ENCODE results near the gene DNAJB12.
"Not testable (repeated sequence)": the region's sequence is repeated elsewhere in the genome, so short reads cannot be mapped to it uniquely, and the experiment has no call there.

Gene DNAJB12

GRCh38 chr10:72354356-72355213, at the start of gene DNAJB12:
DNAJB12 (minus strand) TSS chr10:72354919; CDS start chr10:72354897, 22 bp downstream.
- TF ChIP-seq ZNF274 (IDR thresholded peaks at IDR 0.05; ENCODE audit: low read depth, low read length) = no peak
- H3K4me3 ChIP-seq (ENCODE audit: low read length) = peak within 1 kb of the TSS; percentile 79

GRCh38 chr10:72395581-72395980, 40.9 kb upstream of the DNAJB12 start:
- H3K4me3 ChIP-seq (ENCODE audit: low read length) = not testable (repeated sequence)

GRCh38 chr10:72392571-72392970, 37.9 kb upstream of the DNAJB12 start:
- TF ChIP-seq ZNF274 (IDR thresholded peaks at IDR 0.05; ENCODE audit: low read depth, low read length) = no peak
- H3K4me3 ChIP-seq (ENCODE audit: low read length) = no peak overlapping the region

GRCh38 chr10:72390764-72391163, 36.0 kb upstream of the DNAJB12 start:
- no peak overlapping the region for H3K4me3 ChIP-seq (ENCODE audit: low read length)
- no peak for TF ChIP-seq ZNF274 (IDR thresholded peaks at IDR 0.05; ENCODE audit: low read depth, low read length)

- no peak for TF ChIP-seq ZNF274 (IDR thresholded peaks at IDR 0.05; ENCODE audit: low read depth, low read length)
- H3K4me3 ChIP-seq (ENCODE audit: low read length) = no peak overlapping the region
Observed at GRCh38 chr10:72389716-72390115, 35.0 kb upstream of the DNAJB12 start.

GRCh38 chr10:72389014-72389413, 34.3 kb upstream of the DNAJB12 start:
- TF ChIP-seq ZNF274 (IDR thresholded peaks at IDR 0.05; ENCODE audit: low read depth, low read length) = no peak

GRCh38 chr10:72388062-72388461, 33.3 kb upstream of the DNAJB12 start:
- H3K4me3 ChIP-seq (ENCODE audit: low read length) = no peak overlapping the region
- no peak for TF ChIP-seq ZNF274 (IDR thresholded peaks at IDR 0.05; ENCODE audit: low read depth, low read length)

More at GRCh38 chr10:72389014-72389413, 34.3 kb upstream of the DNAJB12 start:
- no peak overlapping the region for H3K4me3 ChIP-seq (ENCODE audit: low read length)

GRCh38 chr10:72386916-72387586, 32.3 kb upstream of the DNAJB12 start:
- TF ChIP-seq ZNF274 (IDR thresholded peaks at IDR 0.05; ENCODE audit: low read depth, low read length) = no peak
- no peak overlapping the region for H3K4me3 ChIP-seq (ENCODE audit: low read length)

- no peak overlapping the region for H3K4me3 ChIP-seq (ENCODE audit: low read length)
- no peak for TF ChIP-seq ZNF274 (IDR thresholded peaks at IDR 0.05; ENCODE audit: low read depth, low read length)
Observed at GRCh38 chr10:72385724-72386123, 31.0 kb upstream of the DNAJB12 start.

- not testable (repeated sequence) for H3K4me3 ChIP-seq (ENCODE audit: low read length)
Observed at GRCh38 chr10:72384982-72385381, 30.3 kb upstream of the DNAJB12 start.

- no peak for TF ChIP-seq ZNF274 (IDR thresholded peaks at IDR 0.05; ENCODE audit: low read depth, low read length)
- H3K4me3 ChIP-seq (ENCODE audit: low read length) = no peak overlapping the region
Observed at GRCh38 chr10:72379776-72380175, 25.1 kb upstream of the DNAJB12 start.

GRCh38 chr10:72379062-72379461, 24.3 kb upstream of the DNAJB12 start:
- no peak overlapping the region for H3K4me3 ChIP-seq (ENCODE audit: low read length)
- TF ChIP-seq ZNF274 (IDR thresholded peaks at IDR 0.05; ENCODE audit: low read depth, low read length) = no peak

GRCh38 chr10:72375585-72375984, 20.9 kb upstream of the DNAJB12 start:
- no peak for TF ChIP-seq ZNF274 (IDR thresholded peaks at IDR 0.05; ENCODE audit: low read depth, low read length)
- no peak overlapping the region for H3K4me3 ChIP-seq (ENCODE audit: low read length)

- TF ChIP-seq ZNF274 (IDR thresholded peaks at IDR 0.05; ENCODE audit: low read depth, low read length) = no peak
- H3K4me3 ChIP-seq (ENCODE audit: low read length) = no peak overlapping the region
Observed at GRCh38 chr10:72375173-72375572, 20.5 kb upstream of the DNAJB12 start.

- no peak overlapping the region for H3K4me3 ChIP-seq (ENCODE audit: low read length)
- no peak for TF ChIP-seq ZNF274 (IDR thresholded peaks at IDR 0.05; ENCODE audit: low read depth, low read length)
Observed at GRCh38 chr10:72370201-72370722, 15.5 kb upstream of the DNAJB12 start.
